Measurements from ENCODE around the gene PROK1.

Gene PROK1

DNA sequence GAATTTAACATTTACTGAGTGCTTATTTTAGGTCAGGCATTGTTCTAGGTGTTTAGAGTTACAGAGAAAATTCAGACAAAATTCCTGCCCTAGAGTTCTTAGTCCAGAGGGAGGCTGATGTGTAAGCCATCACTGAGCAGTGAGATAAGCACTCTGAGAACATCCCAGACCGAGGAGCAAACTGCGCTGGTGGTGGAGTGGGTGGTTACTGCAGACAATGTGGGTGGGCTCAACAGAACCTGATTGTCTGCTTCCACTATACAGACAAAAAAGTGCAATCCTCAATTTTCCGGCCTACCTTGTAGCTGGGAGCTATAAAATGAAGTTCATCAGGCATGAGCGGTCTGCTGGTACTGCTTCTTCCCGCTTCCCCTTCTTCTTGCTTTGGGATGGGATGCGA lies 23.5 kb downstream of the PROK1 start:
- Histone ChIP-seq H2AFZ (ENCODE audit: low read depth) (no peak overlapping the region), H3K27me3 (ENCODE audit: insufficient read depth, low read depth) (no peaks in the 10 kb centered on the region), H4K20me1 (ENCODE audit: insufficient read depth) (no peaks in the 10 kb centered on the region), H3K4me1 (ENCODE audit: low read depth, poor library complexity, severe bottlenecking) (no peaks in the 10 kb centered on the region), H3K4me2 (no peak overlapping the region), H3K79me2 (ENCODE audit: insufficient read depth, low read depth) (no peaks in the 10 kb centered on the region), H3K36me3 (ENCODE audit: insufficient read depth) (no peaks in the 10 kb centered on the region), H3K27ac (no peak overlapping the region), H3K4me3 (IDR thresholded peaks at IDR 0.05; ENCODE audit: insufficient read depth, low read depth, low read length) (no peak overlapping the region), H3K9ac (no peak overlapping the region)
- TF ChIP-seq, protein P1, sequence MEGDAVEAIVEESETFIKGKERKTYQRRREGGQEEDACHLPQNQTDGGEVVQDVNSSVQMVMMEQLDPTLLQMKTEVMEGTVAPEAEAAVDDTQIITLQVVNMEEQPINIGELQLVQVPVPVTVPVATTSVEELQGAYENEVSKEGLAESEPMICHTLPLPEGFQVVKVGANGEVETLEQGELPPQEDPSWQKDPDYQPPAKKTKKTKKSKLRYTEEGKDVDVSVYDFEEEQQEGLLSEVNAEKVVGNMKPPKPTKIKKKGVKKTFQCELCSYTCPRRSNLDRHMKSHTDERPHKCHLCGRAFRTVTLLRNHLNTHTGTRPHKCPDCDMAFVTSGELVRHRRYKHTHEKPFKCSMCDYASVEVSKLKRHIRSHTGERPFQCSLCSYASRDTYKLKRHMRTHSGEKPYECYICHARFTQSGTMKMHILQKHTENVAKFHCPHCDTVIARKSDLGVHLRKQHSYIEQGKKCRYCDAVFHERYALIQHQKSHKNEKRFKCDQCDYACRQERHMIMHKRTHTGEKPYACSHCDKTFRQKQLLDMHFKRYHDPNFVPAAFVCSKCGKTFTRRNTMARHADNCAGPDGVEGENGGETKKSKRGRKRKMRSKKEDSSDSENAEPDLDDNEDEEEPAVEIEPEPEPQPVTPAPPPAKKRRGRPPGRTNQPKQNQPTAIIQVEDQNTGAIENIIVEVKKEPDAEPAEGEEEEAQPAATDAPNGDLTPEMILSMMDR (conservative IDR thresholded peaks at IDR 0.05; ENCODE audit: low read depth, low read length) = no peak

DNA sequence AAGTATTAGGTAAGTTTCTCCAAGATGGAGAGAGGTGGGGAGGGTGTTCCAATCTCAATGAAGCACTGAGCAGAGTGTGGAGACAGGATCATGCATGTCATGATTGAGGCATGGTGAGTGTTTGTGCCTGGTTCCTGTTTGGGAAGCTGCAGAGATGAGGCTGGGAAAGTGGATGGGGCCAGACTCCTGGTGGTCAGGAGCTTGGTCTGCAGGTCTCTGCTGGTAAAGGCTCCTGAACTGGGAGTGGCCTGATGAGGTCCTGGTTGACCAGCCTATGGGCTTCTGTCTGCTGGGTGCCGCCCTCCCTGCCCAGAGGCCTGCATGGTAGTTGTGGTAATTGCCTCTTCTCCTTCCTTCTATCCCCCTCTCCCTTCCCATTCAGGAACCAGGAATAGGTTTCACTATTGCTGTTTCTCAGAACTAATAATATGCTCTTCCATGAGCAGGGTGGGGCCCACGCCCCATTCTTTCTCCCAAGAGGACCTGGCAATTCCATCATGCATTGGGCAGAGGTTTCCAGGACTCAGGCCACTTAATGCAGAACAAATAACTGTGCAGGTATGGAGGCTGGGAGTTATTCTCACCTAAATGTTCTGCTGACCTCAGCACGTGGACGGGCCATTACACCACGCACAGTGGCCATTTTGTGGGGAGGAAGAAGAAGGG lies 24.5 kb downstream of the PROK1 start:
- Histone ChIP-seq H3K27me3 (ENCODE audit: insufficient read depth, low read depth) (no peaks in the 10 kb centered on the region), H3K4me1 (ENCODE audit: low read depth, poor library complexity, severe bottlenecking) (no peaks in the 10 kb centered on the region), H3K4me3 (IDR thresholded peaks at IDR 0.05; ENCODE audit: insufficient read depth, low read depth, low read length) (no peak overlapping the region), H2AFZ (ENCODE audit: low read depth) (no peak overlapping the region), H3K27ac (no peak overlapping the region), H3K9ac (no peak overlapping the region), H3K79me2 (ENCODE audit: insufficient read depth, low read depth) (no peaks in the 10 kb centered on the region), H4K20me1 (ENCODE audit: insufficient read depth) (no peaks in the 10 kb centered on the region), H3K36me3 (ENCODE audit: insufficient read depth) (no peaks in the 10 kb centered on the region), H3K4me2 (no peak overlapping the region)
- TF ChIP-seq, protein P1 (conservative IDR thresholded peaks at IDR 0.05; ENCODE audit: low read depth, low read length) = no peak

DNA sequence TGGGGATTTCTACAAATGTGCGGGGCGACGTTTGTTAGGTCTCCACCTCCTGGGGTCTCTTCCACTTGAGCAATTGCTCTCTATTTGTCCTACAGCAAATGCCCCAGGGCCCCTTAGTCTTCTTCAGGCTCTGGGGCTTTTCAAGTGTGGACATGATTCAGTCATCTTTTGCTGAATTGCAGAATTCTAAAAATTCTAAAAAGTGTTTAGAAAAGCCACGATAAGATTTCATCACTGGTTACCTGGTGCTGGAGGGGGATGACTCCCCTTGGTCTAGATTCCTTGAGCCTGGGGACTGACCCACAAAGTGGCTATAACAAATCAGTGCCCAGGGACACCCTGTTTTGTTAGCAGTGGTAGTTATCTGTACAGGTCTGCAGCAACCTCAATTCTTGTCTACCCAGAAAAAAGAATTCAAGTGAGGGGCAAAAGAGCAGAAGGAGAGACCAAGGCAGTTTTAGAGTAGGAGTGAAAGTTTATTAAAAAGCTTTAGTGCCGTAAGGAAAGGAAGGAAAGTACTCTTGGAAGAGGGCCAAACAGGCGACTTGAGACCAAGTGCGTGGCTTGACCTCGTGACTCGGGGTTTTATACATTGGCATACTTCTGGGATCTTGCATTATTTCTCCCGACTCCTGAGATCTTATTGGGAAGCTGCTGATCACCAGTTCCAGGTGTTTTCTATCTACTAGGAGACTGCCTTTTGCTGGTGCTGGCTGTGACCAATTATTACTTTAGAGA lies 25.2 kb downstream of the PROK1 start:
- no peaks in the 10 kb centered on the region for H3K4me1 ChIP-seq (ENCODE audit: low read depth, poor library complexity, severe bottlenecking)

DNA sequence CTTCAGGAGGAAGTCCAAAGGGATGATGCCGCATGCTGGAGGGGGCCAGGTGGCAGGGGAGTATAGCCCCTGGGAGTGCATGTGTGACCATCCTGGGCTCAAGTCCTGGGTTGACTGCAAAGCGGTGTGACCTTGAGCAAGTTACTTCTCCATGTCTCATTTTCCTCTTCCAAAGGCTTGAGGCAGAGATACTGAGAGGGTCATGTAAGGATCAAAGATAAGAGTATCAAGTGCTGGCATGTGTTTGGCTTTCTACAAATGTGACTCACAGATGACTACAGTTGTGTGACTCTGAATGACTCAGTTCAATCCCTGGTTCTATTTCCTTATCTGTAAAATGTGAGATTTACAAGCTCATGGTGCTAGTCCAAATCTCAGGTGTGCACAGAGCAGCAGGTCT lies 26.1 kb downstream of the PROK1 start:
- Histone ChIP-seq H3K27ac (no peak overlapping the region), H3K9ac (no peak overlapping the region), H3K79me2 (ENCODE audit: insufficient read depth, low read depth) (no peaks in the 10 kb centered on the region), H2AFZ (ENCODE audit: low read depth) (no peak overlapping the region), H3K4me2 (no peak overlapping the region), H4K20me1 (ENCODE audit: insufficient read depth) (no peaks in the 10 kb centered on the region), H3K27me3 (ENCODE audit: insufficient read depth, low read depth) (no peaks in the 10 kb centered on the region), H3K36me3 (ENCODE audit: insufficient read depth) (no peaks in the 10 kb centered on the region), H3K4me1 (ENCODE audit: low read depth, poor library complexity, severe bottlenecking) (no peaks in the 10 kb centered on the region), H3K4me3 (IDR thresholded peaks at IDR 0.05; ENCODE audit: insufficient read depth, low read depth, low read length) (no peak overlapping the region)
- TF ChIP-seq, protein P1 (conservative IDR thresholded peaks at IDR 0.05; ENCODE audit: low read depth, low read length) = no peak

More for the DNA sequence above, 25.2 kb downstream of the PROK1 start:
- Histone ChIP-seq H3K27me3 (ENCODE audit: insufficient read depth, low read depth) (no peaks in the 10 kb centered on the region), H2AFZ (ENCODE audit: low read depth) (no peak overlapping the region), H3K79me2 (ENCODE audit: insufficient read depth, low read depth) (no peaks in the 10 kb centered on the region), H3K36me3 (ENCODE audit: insufficient read depth) (no peaks in the 10 kb centered on the region), H3K4me2 (no peak overlapping the region), H3K9ac (no peak overlapping the region), H3K4me3 (IDR thresholded peaks at IDR 0.05; ENCODE audit: insufficient read depth, low read depth, low read length) (no peak overlapping the region), H4K20me1 (ENCODE audit: insufficient read depth) (no peaks in the 10 kb centered on the region), H3K27ac (no peak overlapping the region)
- TF ChIP-seq, protein P1 (conservative IDR thresholded peaks at IDR 0.05; ENCODE audit: low read depth, low read length) = no peak

Data from KMS-11 (cell line).